Kidney epithelial cell (primary cell): ENCODE results near the gene PDCD4. TPM values are rescaled to one million over a fixed set of nuclear protein-coding genes. Genes with fewer than 3 reads are reported as not detected.

Source experiments
- DNase-seq: peaks from one replicate; pipeline ENCODE4 v3.0.0-alpha.2; 2010; ENCODE audit warnings: low read depth
- H3K27me3 ChIP-seq: 2 replicates; pipeline ENCODE4 v1.6.0; 2011; ENCODE audit warnings: low read length; ENCODE audit not compliant: control insufficient read depth, insufficient read depth
- H3K36me3 ChIP-seq: 2 replicates; pipeline ENCODE4 v1.5.1; 2011; ENCODE audit warnings: low read length; ENCODE audit not compliant: control insufficient read depth, insufficient read depth
- H3K4me3 ChIP-seq: 2 replicates; pipeline ENCODE4 v1.5.1; 2011; ENCODE audit warnings: low read depth, mild to moderate bottlenecking, control low read depth, low read length
- CTCF ChIP-seq: IDR thresholded peaks from 2 replicates; pipeline ENCODE4 v1.5.1; 2011; ENCODE audit warnings: mild to moderate bottlenecking, moderate library complexity, low read length, control low read depth, inconsistent platforms; ENCODE audit not compliant: insufficient read depth, poor library complexity, severe bottlenecking
- total RNA-seq: library from RNA; depleted of rRNA; stranded (reverse); fragments of >200 nt; gene quantifications from 2 replicates; pipeline ENCODE4 v1.2.3, GENCODE V29; 2015

Gene PDCD4
- total RNA-seq, 1 donor from 2014 or later: 35.7 TPM

- H3K4me3 ChIP-seq: no peak overlapping the region
- no peaks in the 10 kb centered on the region for H3K36me3 ChIP-seq
- no peaks in the 10 kb centered on the region for H3K27me3 ChIP-seq
- no peak for TF ChIP-seq CTCF
- DNase-seq: no peak
Measured at GRCh38 chr10:110868981-110869380, 2.7 kb upstream of the PDCD4 start.

GRCh38 chr10:110870823-110871297 is 868 bp upstream of the PDCD4 start:
- H3K36me3 ChIP-seq: no peaks in the 10 kb centered on the region
- no peaks in the 10 kb centered on the region for H3K27me3 ChIP-seq
- TF ChIP-seq CTCF: no peak
- no peak for DNase-seq
- H3K4me3 ChIP-seq: no peak overlapping the region

- no peaks in the 10 kb centered on the region for H3K27me3 ChIP-seq
- TF ChIP-seq CTCF: peak; percentile 30
- DNase-seq: no peak
- H3K36me3 ChIP-seq: no peaks in the 10 kb centered on the region
- H3K4me3 ChIP-seq: peak overlapping the region; percentile 79
Measured at GRCh38 chr10:110872145-110872983, 636 bp downstream of the PDCD4 start.

- no peaks in the 10 kb centered on the region for H3K27me3 ChIP-seq
- DNase-seq: no peak
- peak overlapping the region; percentile 79 for H3K4me3 ChIP-seq
- no peak for TF ChIP-seq CTCF
- H3K36me3 ChIP-seq: no peaks in the 10 kb centered on the region
Measured at GRCh38 chr10:110872984-110873923, 1.5 kb downstream of the PDCD4 start.

- DNase-seq: no peak
- Histone ChIP-seq H3K4me3 (no peak overlapping the region), H3K27me3 (no peaks in the 10 kb centered on the region), H3K36me3 (no peaks in the 10 kb centered on the region)
- no peak for TF ChIP-seq CTCF
Measured at GRCh38 chr10:110873951-110874350, 2.2 kb downstream of the PDCD4 start.
